CD4-positive, alpha-beta memory T cell (primary cell): ENCODE results near the gene GALR2. TPM values are rescaled to one million over a fixed set of nuclear protein-coding genes. Genes with fewer than 3 reads are reported as not detected.
A peak's percentile ranks its signal among the peaks of the same experiment; 100 is the strongest.
"Not testable (repeated sequence)": the region's sequence is repeated elsewhere in the genome, so short reads cannot be mapped to it uniquely, and the experiment has no call there.

Experiments used
- CTCF ChIA-PET: fragments of 350-600 bp; sonication (Branson Sonifier 250); formaldehyde crosslinking; loops from one replicate; lab custom pipeline; 2021; ENCODE audit warnings: inconsistent platforms; ENCODE audit not compliant: partially characterized antibody; lab: Charles Lee
- POLR2A ChIA-PET: fragments of 350-600 bp; sonication (Branson Sonifier 250); formaldehyde crosslinking; loops from one replicate; lab custom pipeline; 2021; ENCODE audit not compliant: partially characterized antibody; lab: Charles Lee
- DNase-seq, 5 donors: peaks; one replicate each; pipeline versions ENCODE4 v3.0.0 to v3.0.0-alpha.2; 2020 to 2022; ENCODE audit warnings: mixed read lengths in 1 of 5
- H3K27ac ChIP-seq: one replicate; pipeline ENCODE4 v1.7.0; 2013; ENCODE audit warnings: low read depth, low read length
- H3K27me3 ChIP-seq: 2 replicates; pipeline ENCODE4 v1.7.0; 2013; ENCODE audit warnings: mild to moderate bottlenecking, low read length, moderate library complexity; ENCODE audit not compliant: insufficient read depth
- H3K36me3 ChIP-seq: 2 replicates; pipeline ENCODE4 v1.7.0; 2013; ENCODE audit warnings: mild to moderate bottlenecking, low read length, moderate library complexity; ENCODE audit not compliant: insufficient read depth
- H3K4me1 ChIP-seq: 2 replicates; pipeline ENCODE4 v1.7.0; 2013; ENCODE audit warnings: mild to moderate bottlenecking, low read length, moderate library complexity; ENCODE audit not compliant: insufficient read depth
- H3K4me3 ChIP-seq, 2 donors: one replicate each; pipeline ENCODE4 v1.7.0; 2013; ENCODE audit warnings: low read length in 2 of 2, mild to moderate bottlenecking in 1 of 2
- H3K9me3 ChIP-seq, 2 donors: one replicate each; pipeline ENCODE4 v1.7.0; 2013; ENCODE audit warnings: low read length in 2 of 2, control low read depth in 1 of 2; ENCODE audit not compliant: control insufficient read depth in 1 of 2
- H3K27ac Mint-ChIP-seq, 7 donors: one replicate each; pipeline ENCODE4 v1.8.0; 2020 to 2021; ENCODE audit warnings: mixed read lengths in 7 of 7, mild to moderate bottlenecking in 6 of 7, inconsistent platforms in 3 of 7, moderate library complexity in 3 of 7
- H3K27me3 Mint-ChIP-seq, 2 donors: one replicate each; pipeline ENCODE4 v1.8.0; 2020 to 2021; ENCODE audit warnings: mixed read lengths in 2 of 2
- H3K36me3 Mint-ChIP-seq, 2 donors: one replicate each; pipeline ENCODE4 v1.8.0; 2020 to 2021; ENCODE audit warnings: mixed read lengths in 2 of 2, inconsistent platforms in 1 of 2, mild to moderate bottlenecking in 1 of 2
- H3K4me1 Mint-ChIP-seq, 4 donors: one replicate each; pipeline ENCODE4 v1.8.0; 2020 to 2021; ENCODE audit warnings: mixed read lengths in 4 of 4, mild to moderate bottlenecking in 1 of 4
- H3K4me3 Mint-ChIP-seq, 8 donors: one replicate each; pipeline ENCODE4 v1.8.0; 2020 to 2021; ENCODE audit warnings: mixed read lengths in 8 of 8, mild to moderate bottlenecking in 7 of 8, moderate library complexity in 6 of 8, inconsistent platforms in 3 of 8
- H3K9me3 Mint-ChIP-seq, 8 donors: one replicate each; pipeline ENCODE4 v1.8.0; 2020 to 2021; ENCODE audit warnings: mixed read lengths in 8 of 8, mild to moderate bottlenecking in 5 of 8, inconsistent platforms in 3 of 8, moderate library complexity in 1 of 8
- intact Hi-C: fragments of 100-400 bp; cut with micrococcal nuclease; formaldehyde crosslinking; loops from one replicate; pipeline ENCODE4 v1.15.1; 2023
- polyA plus RNA-seq, 2 donors: library from polyadenylated mRNA; unstranded; fragments of 300-500 nt; fragmentation: Illumina TruSeq; gene quantifications; one replicate each; pipeline ENCODE4 v1.2.3, GENCODE V29; 2021
- total RNA-seq, 2 experiments: library from RNA; stranded (reverse); gene quantifications; one replicate each; pipeline ENCODE4 v1.2.3, GENCODE V29; 2021

The GALR2 gene
- total and polyA plus RNA-seq, 4 experiments from 2014 or later, result 0.37 TPM; not detected in 3

- POLR2A ChIA-PET, result no interaction called here
- peaks cover 14 to 23% (median 19%) of the 10 kb centered on the region in 4 donors for H3K4me1 Mint-ChIP-seq
- H3K4me3 Mint-ChIP-seq, result no peak overlapping the region
- CTCF ChIA-PET, result no interaction called here
- H3K27me3 Mint-ChIP-seq, result no peaks in the 10 kb centered on the region
- intact Hi-C loops, result no loop called here
- no peaks in the 10 kb centered on the region for H3K27me3 ChIP-seq
- no peak overlapping the region for H3K27ac ChIP-seq
- peaks cover 54 to 63% of the 10 kb centered on the region in 2 donors for H3K36me3 Mint-ChIP-seq
- H3K9me3 Mint-ChIP-seq, result no peaks in the 10 kb centered on the region
- no peak for DNase-seq
- no peak overlapping the region for H3K4me3 ChIP-seq
- peaks cover 6% of the 10 kb centered on the region for H3K4me1 ChIP-seq
- peak overlapping the region in 5 of 7 donors; percentile 19 to 70 (median 56) for H3K27ac Mint-ChIP-seq
- H3K9me3 ChIP-seq, result no peaks in the 10 kb centered on the region
- peaks cover 60% of the 10 kb centered on the region for H3K36me3 ChIP-seq
Observed at GRCh38 chr17:76050538-76051467, 23.8 kb upstream of the GALR2 start.

- peaks cover 17 to 28% (median 21%) of the 10 kb centered on the region in 4 donors for H3K4me1 Mint-ChIP-seq
- peak overlapping the region in 2 of 7 donors; percentile 64 to 78 for H3K27ac Mint-ChIP-seq
- Histone ChIP-seq H3K27ac (no peak overlapping the region), H3K9me3 (no peaks in the 10 kb centered on the region), H3K4me1 (peaks cover 6% of the 10 kb centered on the region), H3K27me3 (no peaks in the 10 kb centered on the region), H3K36me3 (peaks cover 60% of the 10 kb centered on the region), H3K4me3 (no peak overlapping the region)
- ChIA-PET POLR2A (no interaction called here), CTCF (no interaction called here)
- H3K36me3 Mint-ChIP-seq, result peaks cover 54 to 64% of the 10 kb centered on the region in 2 donors
- H3K4me3 Mint-ChIP-seq, result no peak overlapping the region
- H3K27me3 Mint-ChIP-seq, result no peaks in the 10 kb centered on the region
- H3K9me3 Mint-ChIP-seq, result no peaks in the 10 kb centered on the region
- intact Hi-C loops, result no loop called here
- no peak for DNase-seq
Observed at GRCh38 chr17:76051561-76051960, 23.0 kb upstream of the GALR2 start.

GRCh38 chr17:76053246-76054111, 21.1 kb upstream of the GALR2 start:
- H3K27me3 ChIP-seq, result no peaks in the 10 kb centered on the region
- Mint-ChIP-seq H3K4me1 (peaks cover 14 to 23% (median 20%) of the 10 kb centered on the region in 4 donors), H3K36me3 (peaks cover 54 to 69% of the 10 kb centered on the region in 2 donors), H3K9me3 (no peaks in the 10 kb centered on the region), H3K27me3 (no peaks in the 10 kb centered on the region), H3K4me3 (no peak overlapping the region), H3K27ac (peak overlapping the region in 4 of 7 donors; percentile 31 to 52 (median 42))
- intact Hi-C loops, result no loop called here
- no peak for DNase-seq
- no peaks in the 10 kb centered on the region for H3K9me3 ChIP-seq
- no peak overlapping the region for H3K4me3 ChIP-seq
- ChIA-PET POLR2A (interaction anchor here (0.6 to 2.7 kb wide), 4 partner anchors 11 to 213 kb away, joined by 3 to 7 read pairs (median 3); no protein-coding TSS in a partner anchor), CTCF (interaction anchor here (1.0 to 2.2 kb wide), 2 partner anchors 10 to 39 kb away, joined by 4 to 12 read pairs; no protein-coding TSS in a partner anchor)
- H3K4me1 ChIP-seq, result peaks cover 6% of the 10 kb centered on the region
- H3K36me3 ChIP-seq, result peaks cover 71% of the 10 kb centered on the region
- no peak overlapping the region for H3K27ac ChIP-seq

GRCh38 chr17:76054112-76054476, 20.5 kb upstream of the GALR2 start:
- intact Hi-C loops, result no loop called here
- Histone ChIP-seq H3K27me3 (no peaks in the 10 kb centered on the region), H3K27ac (no peak overlapping the region), H3K4me3 (no peak overlapping the region), H3K36me3 (peaks cover 72% of the 10 kb centered on the region), H3K9me3 (no peaks in the 10 kb centered on the region), H3K4me1 (peaks cover 3% of the 10 kb centered on the region)
- Mint-ChIP-seq H3K9me3 (no peaks in the 10 kb centered on the region), H3K36me3 (peaks cover 53 to 68% of the 10 kb centered on the region in 2 donors), H3K4me1 (peaks cover 8 to 19% (median 15%) of the 10 kb centered on the region in 4 donors), H3K4me3 (no peak overlapping the region), H3K27me3 (no peaks in the 10 kb centered on the region), H3K27ac (peak overlapping the region in 3 of 7 donors; percentile 39 to 53 (median 52))
- ChIA-PET POLR2A (interaction anchor here (0.9 to 2.7 kb wide), 3 partner anchors 10 to 213 kb away, joined by 3 to 7 read pairs (median 3); no protein-coding TSS in a partner anchor), CTCF (interaction anchor here (2.2 kb wide), 1 partner anchor 40 kb away, joined by 12 read pairs; no protein-coding TSS in a partner anchor)
- DNase-seq, result no peak

GRCh38 chr17:76056882-76057281, 17.7 kb upstream of the GALR2 start:
- H3K27me3 Mint-ChIP-seq, result no peaks in the 10 kb centered on the region
- DNase-seq, result no peak
- Histone ChIP-seq H3K4me1 (no peaks in the 10 kb centered on the region), H3K36me3 (peaks cover 67% of the 10 kb centered on the region), H3K27me3 (no peaks in the 10 kb centered on the region), H3K27ac (no peak overlapping the region), H3K9me3 (no peaks in the 10 kb centered on the region), H3K4me3 (no peak overlapping the region)
- H3K36me3 Mint-ChIP-seq, result peaks cover 46 to 61% of the 10 kb centered on the region in 2 donors
- peaks cover 0 to 7% (median 4%) of the 10 kb centered on the region in 4 donors for H3K4me1 Mint-ChIP-seq
- CTCF ChIA-PET, result interaction anchor here (1.5 to 4.1 kb wide), 3 partner anchors 43 to 223 kb away, joined by 3 to 19 read pairs (median 4); partner anchors contain the start of gene MRPL38
- H3K9me3 Mint-ChIP-seq, result no peaks in the 10 kb centered on the region
- intact Hi-C loops, result no loop called here
- POLR2A ChIA-PET, result no interaction called here
- no peak overlapping the region for H3K4me3 Mint-ChIP-seq
- H3K27ac Mint-ChIP-seq, result peak overlapping the region in 2 of 7 donors; percentile 58 to 72

- H3K4me3 ChIP-seq, H3K27ac ChIP-seq, H3K9me3 ChIP-seq, intact Hi-C loops, H3K27me3 Mint-ChIP-seq, H3K27me3 ChIP-seq, H3K9me3 Mint-ChIP-seq, H3K4me3 Mint-ChIP-seq, H3K4me1 Mint-ChIP-seq, DNase-seq, H3K4me1 ChIP-seq: not testable (repeated sequence)
- Mint-ChIP-seq H3K27ac (peak overlapping the region in 1 of 7 donors; percentile 15), H3K36me3 (peaks cover 52 to 60% of the 10 kb centered on the region in 2 donors)
- POLR2A ChIA-PET, result interaction anchor here (1.1 kb wide), 1 partner anchor 14 kb away, joined by 4 read pairs; the partner anchor contains the start of gene SRP68
- H3K36me3 ChIP-seq, result peaks cover 71% of the 10 kb centered on the region
- CTCF ChIA-PET, result interaction anchor here (1.1 to 4.1 kb wide), 2 partner anchors 44 to 244 kb away, joined by 3 to 19 read pairs; no protein-coding TSS in a partner anchor
Observed at GRCh38 chr17:76058264-76058663, 16.3 kb upstream of the GALR2 start.
